IMR-90 (cell line): Measurements from ENCODE around the gene ADM2. TPM values are rescaled to one million over a fixed set of nuclear protein-coding genes. Genes with fewer than 3 reads are reported as not detected.

Experiments
- ATAC-seq: fragments of 200-7000 bp; cut with Tn5 transposase; 2 replicates; pipeline ENCODE4 v1.9.1; 2020; ENCODE audit warnings: low read depth, mild to moderate bottlenecking, moderate library complexity
- BruUV-seq: library from RNA; stranded (reverse); fragments of 400-500 nt; replicated peaks from 2 replicates; lab custom pipeline; 2021; lab: Mats Ljungman, UMichigan
- CTCF ChIA-PET: fragments of 300-600 bp; formaldehyde crosslinking; extraction: SDS; loops from one replicate; lab custom pipeline; 2021; ENCODE audit warnings: antibody characterized with exemption; lab: Yijun Ruan, JAX
- POLR2A ChIA-PET: fragments of 300-600 bp; sonication (Branson Sonifier 250); formaldehyde crosslinking; loops from one replicate; lab custom pipeline; 2022; ENCODE audit warnings: antibody characterized with exemption; ENCODE audit not compliant: unreplicated experiment; lab: Charles Lee
- DNase-seq: peaks from one replicate; pipeline ENCODE4 v3.0.0; 2013
- H2AFZ ChIP-seq: replicated peaks from 2 replicates; pipeline ENCODE3; 2013; ENCODE audit warnings: low read length, mild to moderate bottlenecking; ENCODE audit not compliant: poor library complexity
- H2AK5ac ChIP-seq: 2 replicates; pipeline ENCODE4 v1.6.1; 2013; ENCODE audit warnings: low read depth, low read length, inconsistent platforms
- H2AK9ac ChIP-seq: replicated peaks from 2 replicates; pipeline ENCODE3; 2013; ENCODE audit warnings: mild to moderate bottlenecking, low read depth, low read length, moderate library complexity; ENCODE audit not compliant: poor library complexity
- H2BK120ac ChIP-seq: 2 replicates; pipeline ENCODE4 v1.6.1; 2013; ENCODE audit warnings: low read depth, low read length, inconsistent platforms
- H2BK15ac ChIP-seq: 3 replicates; pipeline ENCODE4 v1.6.1; 2013; ENCODE audit warnings: low read depth, low read length, inconsistent platforms
- H2BK20ac ChIP-seq: 2 replicates; pipeline ENCODE4 v1.6.1; 2013; ENCODE audit warnings: low read depth, mild to moderate bottlenecking, inconsistent platforms, low read length, moderate library complexity
- H2BK5ac ChIP-seq: 2 replicates; pipeline ENCODE4 v1.6.1; 2013; ENCODE audit warnings: mild to moderate bottlenecking, low read depth, low read length, inconsistent platforms; ENCODE audit not compliant: poor library complexity, severe bottlenecking
- H3K14ac ChIP-seq: replicated peaks from 2 replicates; pipeline ENCODE4 v1.6.1; 2013; ENCODE audit warnings: low read depth, low read length, inconsistent platforms
- H3K18ac ChIP-seq: 2 replicates; pipeline ENCODE4 v1.6.1; 2013; ENCODE audit warnings: low read depth, low read length, control low read depth
- H3K23ac ChIP-seq: 2 replicates; pipeline ENCODE4 v1.6.1; 2013; ENCODE audit warnings: low read depth, low read length, inconsistent platforms
- H3K27ac ChIP-seq: 2 replicates; pipeline ENCODE4 v1.5.1; 2013; ENCODE audit warnings: mild to moderate bottlenecking, control low read depth, low read length; ENCODE audit not compliant: insufficient read depth
- H3K27me3 ChIP-seq: 2 replicates; pipeline ENCODE4 v1.6.1; 2013; ENCODE audit warnings: low read length; ENCODE audit not compliant: control insufficient read depth, insufficient read depth
- H3K36me3 ChIP-seq: 2 replicates; pipeline ENCODE4 v1.6.1; 2013; ENCODE audit warnings: low read length, mixed read lengths; ENCODE audit not compliant: control insufficient read depth, insufficient read depth
- H3K4ac ChIP-seq: 2 replicates; pipeline ENCODE4 v1.6.1; 2013; ENCODE audit warnings: low read depth, low read length, inconsistent platforms
- H3K4me1 ChIP-seq: 2 replicates; pipeline ENCODE4 v1.6.1; 2013; ENCODE audit warnings: low read length, mixed read lengths; ENCODE audit not compliant: control insufficient read depth, insufficient read depth
- H3K4me2 ChIP-seq: 2 replicates; pipeline ENCODE4 v1.6.1; 2013; ENCODE audit warnings: low read depth, mild to moderate bottlenecking, control low read depth, low read length, moderate library complexity
- H3K4me3 ChIP-seq: 2 replicates; pipeline ENCODE4 v1.5.1; 2013; ENCODE audit warnings: low read depth, mild to moderate bottlenecking, control low read depth, low read length, moderate library complexity; ENCODE audit not compliant: insufficient read depth
- H3K56ac ChIP-seq: 2 replicates; pipeline ENCODE4 v1.6.1; 2013; ENCODE audit warnings: low read length, inconsistent platforms; ENCODE audit not compliant: insufficient read depth; ENCODE audit errors: extremely low read depth
- H3K79me1 ChIP-seq, 2 experiments: 2 replicates each; pipeline ENCODE4 v1.6.1; 2013; ENCODE audit warnings: low read length in 2 of 2, inconsistent platforms in 1 of 2, low read depth in 1 of 2
- H3K9ac ChIP-seq: 2 replicates; pipeline ENCODE4 v1.6.1; 2013; ENCODE audit warnings: low read depth, low read length, control low read depth
- H3K9me1 ChIP-seq: 2 replicates; pipeline ENCODE4 v1.6.1; 2013; ENCODE audit warnings: low read length, inconsistent platforms; ENCODE audit not compliant: insufficient read depth
- H3K9me3 ChIP-seq: 2 replicates; pipeline ENCODE4 v1.6.1; 2013; ENCODE audit warnings: low read length; ENCODE audit not compliant: control insufficient read depth, insufficient read depth
- H4K20me1 ChIP-seq: 2 replicates; pipeline ENCODE4 v1.6.1; 2013; ENCODE audit warnings: low read length, inconsistent platforms; ENCODE audit not compliant: insufficient read depth
- H4K5ac ChIP-seq: 2 replicates; pipeline ENCODE4 v1.6.1; 2013; ENCODE audit warnings: mild to moderate bottlenecking, low read depth, low read length, control low read depth
- H4K8ac ChIP-seq, 2 experiments: 2 replicates each; pipeline ENCODE4 v1.6.1; 2013; ENCODE audit warnings: low read depth in 2 of 2, low read length in 2 of 2, control low read depth in 1 of 2, inconsistent platforms in 1 of 2
- H4K91ac ChIP-seq: 2 replicates; pipeline ENCODE4 v1.6.1; 2013; ENCODE audit warnings: low read depth, low read length, inconsistent platforms; ENCODE audit not compliant: insufficient read depth
- BHLHE40 ChIP-seq: fragments of 150-350 bp; IDR thresholded peaks from 2 replicates; pipeline ENCODE4 v1.6.1; 2016; ENCODE audit warnings: mild to moderate bottlenecking, low read depth, low read length
- CEBPB ChIP-seq: IDR thresholded peaks from 2 replicates; pipeline ENCODE4 v1.6.1; 2012; ENCODE audit warnings: low read depth, low read length, improper control_type of control experiment
- CHD1 ChIP-seq: IDR thresholded peaks from 2 replicates; pipeline ENCODE4 v1.6.1; 2012; ENCODE audit warnings: low read depth, low read length, improper control_type of control experiment
- ELK1 ChIP-seq: fragments of 150-350 bp; IDR thresholded peaks from 2 replicates; pipeline ENCODE4 v1.6.1; 2016; ENCODE audit warnings: low read depth, mild to moderate bottlenecking, low read length, moderate library complexity, borderline replicate concordance
- FOS ChIP-seq: fragments of 150-350 bp; IDR thresholded peaks from 2 replicates; pipeline ENCODE4 v1.6.1; 2016; ENCODE audit warnings: low read depth, low read length
- MAZ ChIP-seq: IDR thresholded peaks from 2 replicates; pipeline ENCODE4 v1.6.1; 2012; ENCODE audit warnings: low read depth, mild to moderate bottlenecking, low read length, improper control_type of control experiment, moderate library complexity, borderline replicate concordance
- MXI1 ChIP-seq: IDR thresholded peaks from 2 replicates; pipeline ENCODE4 v1.6.1; 2012; ENCODE audit warnings: low read depth, mild to moderate bottlenecking, low read length, moderate library complexity, borderline replicate concordance
- NFE2L2 ChIP-seq: fragments of 150-350 bp; IDR thresholded peaks from 2 replicates; pipeline ENCODE4 v1.6.1; 2016; ENCODE audit warnings: low read depth, mild to moderate bottlenecking, low read length
- POLR2A ChIP-seq: IDR thresholded peaks from 2 replicates; pipeline ENCODE4 v1.6.1; 2012; ENCODE audit warnings: mild to moderate bottlenecking, low read depth, low read length
- SMC3 ChIP-seq: fragments of 150-350 bp; IDR thresholded peaks from 2 replicates; pipeline ENCODE4 v1.6.1; 2016; ENCODE audit warnings: low read depth, mild to moderate bottlenecking, antibody characterized with exemption, low read length, moderate library complexity
- USF2 ChIP-seq: fragments of 150-350 bp; IDR thresholded peaks from 2 replicates; pipeline ENCODE4 v1.6.1; 2017; ENCODE audit warnings: mild to moderate bottlenecking, antibody characterized with exemption, low read length, low read depth
- WGBS, 2 experiments: methylation state at CpG; one replicate each; pipeline versions ENCODE4 v1.1.5 to v1.1.7; 2013; ENCODE audit warnings: missing lambda C conversion rate in 2 of 2; ENCODE audit not compliant: insufficient read length in 1 of 2; ENCODE audit errors: extremely low coverage in 2 of 2; 5-methylcytosine and 5-hydroxymethylcytosine counted together
- dilution Hi-C: fragments of 300-500 bp; cut with HindIII; formaldehyde crosslinking; loops from one replicate; pipeline ENCODE4 v1.14.3; 2018; ENCODE audit warnings: low sequenced_read_pairs; ENCODE audit not compliant: unreplicated experiment
- in situ Hi-C: fragments of 300-500 bp; cut with MboI; formaldehyde crosslinking; loops from 3 replicates; pipeline ENCODE4 v1.14.3; 2019; ENCODE audit warnings: low sequenced_read_pairs, inconsistent platforms, mixed read lengths
- intact Hi-C: fragments of 100-400 bp; cut with micrococcal nuclease; formaldehyde crosslinking; loops from 2 replicates; pipeline ENCODE4 v1.10.0; 2022
- polyA plus RNA-seq, 3 experiments: library from polyadenylated mRNA; depleted of rRNA; stranded (reverse); fragments of >200 nt; gene quantifications; 2 replicates each; pipeline ENCODE4 v1.2.3, GENCODE V29; 2012; ENCODE audit warnings: low replicate concordance in 1 of 3
- total RNA-seq: library from RNA; depleted of rRNA; stranded (reverse); fragments of >200 nt; gene quantifications from 2 replicates; pipeline ENCODE4 v1.2.3, GENCODE V29; 2012

The ADM2 gene
- total and polyA plus RNA-seq, 2 of the 4 experiments (the other 2 are of a cell fraction), result 0.18 to 2.3 TPM

- ChIA-PET POLR2A (no interaction called here), CTCF (no interaction called here)
- Histone ChIP-seq H4K91ac (no peak overlapping the region), H2BK120ac (no peak overlapping the region), H3K9me1 (no peaks in the 10 kb centered on the region), H4K5ac (no peak overlapping the region), H3K27me3 (no peaks in the 10 kb centered on the region), H3K4me3 (no peak overlapping the region), H2BK5ac (no peak overlapping the region), H3K4ac (no peak overlapping the region), H3K14ac (no peak overlapping the region), H3K9me3 (no peaks in the 10 kb centered on the region), H3K9ac (no peak overlapping the region), H2BK20ac (no peak overlapping the region), H4K8ac (no peak overlapping the region), H2AFZ (no peak overlapping the region), H3K79me1 (no peaks in the 10 kb centered on the region), H2BK15ac (no peak overlapping the region), H3K4me1 (no peaks in the 10 kb centered on the region), H3K56ac (no peak overlapping the region), H3K4me2 (no peak overlapping the region), H2AK5ac (no peak overlapping the region), H3K27ac (no peak overlapping the region), H4K20me1 (peaks cover 8% of the 10 kb centered on the region; the same call in 1 of the 2 replicates), H3K23ac (no peak overlapping the region), H2AK9ac (no peak overlapping the region), H3K36me3 (peaks cover 92% of the 10 kb centered on the region), H3K18ac (no peak overlapping the region)
- ATAC-seq, result no peak
- dilution Hi-C loops (no loop called here), in situ Hi-C loops (no loop called here), intact Hi-C loops (no loop called here)
- TF ChIP-seq POLR2A (no peak), ELK1 (no peak), CHD1 (no peak), NFE2L2 (no peak), MAZ (no peak), USF2 (no peak), FOS (no peak), BHLHE40 (no peak), SMC3 (no peak), CEBPB (no peak), MXI1 (no peak)
- no TSS peak for BruUV-seq
- DNase-seq, result no peak
- WGBS, 2 experiments, result 95% methylated on average over 24 of the region's 26 CpGs; no CpG with 5 or more reads in 1 of the 2 experiments
These were observed 19.8 kb upstream of the ADM2 start for GRCh38 chr22:50461536-50461935.
